Progenitor cell of endocrine pancreas (in vitro differentiated cells): Measurements from ENCODE around the gene DCHS2. TPM values are rescaled to one million over a fixed set of nuclear protein-coding genes. Genes with fewer than 3 reads are reported as not detected.

Experiments used
- DNase-seq: peaks from one replicate; pipeline ENCODE4 v3.0.0; 2021; ENCODE audit warnings: low spot score; ENCODE audit not compliant: unreplicated experiment
- H3K27ac Mint-ChIP-seq: 2 replicates; pipeline ENCODE4 v1.8.0; 2021; ENCODE audit warnings: mild to moderate bottlenecking, moderate library complexity, mixed read lengths
- H3K27me3 Mint-ChIP-seq: 2 replicates; pipeline ENCODE4 v1.8.0; 2021; ENCODE audit warnings: mixed read lengths
- H3K36me3 Mint-ChIP-seq: 2 replicates; pipeline ENCODE4 v1.8.0; 2022; ENCODE audit warnings: mixed read lengths; ENCODE audit not compliant: insufficient read depth
- H3K4me1 Mint-ChIP-seq: 2 replicates; pipeline ENCODE4 v1.8.0; 2021; ENCODE audit warnings: low read depth, mixed read lengths
- H3K4me3 Mint-ChIP-seq: 2 replicates; pipeline ENCODE4 v1.8.0; 2021; ENCODE audit warnings: low read depth, mild to moderate bottlenecking, moderate library complexity, mixed read lengths
- H3K9me3 Mint-ChIP-seq: 2 replicates; pipeline ENCODE4 v1.8.0; 2021; ENCODE audit warnings: low read depth, mixed read lengths
- total RNA-seq: library from RNA; stranded (reverse); gene quantifications from 2 replicates; pipeline ENCODE4 v1.2.1, GENCODE V29; 2021
- TF ChIP-seq, protein P1 (sequence below): fragments of 200-600 bp; sonication (generic); IDR thresholded peaks from one replicate; pipeline ENCODE4 v1.5.0; 2021; ENCODE audit warnings: antibody characterized with exemption, mild to moderate bottlenecking; ENCODE audit not compliant: unreplicated experiment

DCHS2 gene
- total RNA-seq, 1 donor from 2014 or later: 0.43 TPM

DNA sequence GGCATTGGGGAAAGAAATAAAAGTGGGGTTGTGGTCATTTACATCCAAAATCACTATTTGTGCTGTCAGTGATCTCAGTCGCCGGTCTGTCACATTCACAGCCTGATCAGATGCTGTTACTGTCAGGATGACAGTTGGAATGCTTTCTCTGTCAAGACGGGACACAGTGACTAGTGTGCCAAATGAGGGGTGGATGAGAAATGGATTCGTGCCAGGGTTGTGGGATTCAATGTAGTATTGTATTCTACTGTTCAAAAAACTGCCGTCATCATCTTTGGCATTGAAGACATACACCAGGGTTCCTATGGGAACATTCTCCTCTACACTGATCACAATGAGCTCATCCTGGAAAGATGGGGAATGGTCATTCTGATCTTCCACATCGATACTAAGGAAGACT is 171.1 kb downstream of the DCHS2 start:
- Mint-ChIP-seq H3K36me3 (no peaks in the 10 kb centered on the region), H3K27me3 (peaks cover 3% of the 10 kb centered on the region), H3K9me3 (peaks cover 8% of the 10 kb centered on the region), H3K4me3 (no peak overlapping the region), H3K27ac (no peak overlapping the region), H3K4me1 (no peaks in the 10 kb centered on the region)
- DNase-seq: no peak
- TF ChIP-seq, protein P1, sequence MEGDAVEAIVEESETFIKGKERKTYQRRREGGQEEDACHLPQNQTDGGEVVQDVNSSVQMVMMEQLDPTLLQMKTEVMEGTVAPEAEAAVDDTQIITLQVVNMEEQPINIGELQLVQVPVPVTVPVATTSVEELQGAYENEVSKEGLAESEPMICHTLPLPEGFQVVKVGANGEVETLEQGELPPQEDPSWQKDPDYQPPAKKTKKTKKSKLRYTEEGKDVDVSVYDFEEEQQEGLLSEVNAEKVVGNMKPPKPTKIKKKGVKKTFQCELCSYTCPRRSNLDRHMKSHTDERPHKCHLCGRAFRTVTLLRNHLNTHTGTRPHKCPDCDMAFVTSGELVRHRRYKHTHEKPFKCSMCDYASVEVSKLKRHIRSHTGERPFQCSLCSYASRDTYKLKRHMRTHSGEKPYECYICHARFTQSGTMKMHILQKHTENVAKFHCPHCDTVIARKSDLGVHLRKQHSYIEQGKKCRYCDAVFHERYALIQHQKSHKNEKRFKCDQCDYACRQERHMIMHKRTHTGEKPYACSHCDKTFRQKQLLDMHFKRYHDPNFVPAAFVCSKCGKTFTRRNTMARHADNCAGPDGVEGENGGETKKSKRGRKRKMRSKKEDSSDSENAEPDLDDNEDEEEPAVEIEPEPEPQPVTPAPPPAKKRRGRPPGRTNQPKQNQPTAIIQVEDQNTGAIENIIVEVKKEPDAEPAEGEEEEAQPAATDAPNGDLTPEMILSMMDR: no peak

DNA sequence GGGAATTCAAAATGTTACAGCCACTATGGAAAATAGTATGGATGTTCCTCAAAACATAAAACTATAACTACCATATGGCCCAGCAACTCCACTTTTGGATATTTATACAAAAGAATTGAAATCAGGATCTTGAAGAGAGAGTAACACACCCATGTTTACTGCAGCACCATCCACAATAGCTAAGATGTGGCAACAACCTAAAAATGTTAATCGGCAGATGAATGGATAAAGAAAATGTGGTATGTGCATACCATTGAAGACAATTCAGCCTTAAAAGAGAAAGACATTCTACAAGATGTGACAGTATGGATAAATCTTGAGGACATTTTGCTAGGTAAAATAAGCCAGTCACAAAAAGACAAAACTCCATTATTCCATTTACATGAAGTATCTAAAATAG is 171.9 kb downstream of the DCHS2 start:
- TF ChIP-seq, protein P1: no peak
- peaks cover 3% of the 10 kb centered on the region for H3K27me3 Mint-ChIP-seq
- peaks cover 8% of the 10 kb centered on the region for H3K9me3 Mint-ChIP-seq
- DNase-seq: no peak
- no peak overlapping the region for H3K27ac Mint-ChIP-seq
- no peak overlapping the region for H3K4me3 Mint-ChIP-seq
- H3K4me1 Mint-ChIP-seq: no peaks in the 10 kb centered on the region
- no peaks in the 10 kb centered on the region for H3K36me3 Mint-ChIP-seq

DNA sequence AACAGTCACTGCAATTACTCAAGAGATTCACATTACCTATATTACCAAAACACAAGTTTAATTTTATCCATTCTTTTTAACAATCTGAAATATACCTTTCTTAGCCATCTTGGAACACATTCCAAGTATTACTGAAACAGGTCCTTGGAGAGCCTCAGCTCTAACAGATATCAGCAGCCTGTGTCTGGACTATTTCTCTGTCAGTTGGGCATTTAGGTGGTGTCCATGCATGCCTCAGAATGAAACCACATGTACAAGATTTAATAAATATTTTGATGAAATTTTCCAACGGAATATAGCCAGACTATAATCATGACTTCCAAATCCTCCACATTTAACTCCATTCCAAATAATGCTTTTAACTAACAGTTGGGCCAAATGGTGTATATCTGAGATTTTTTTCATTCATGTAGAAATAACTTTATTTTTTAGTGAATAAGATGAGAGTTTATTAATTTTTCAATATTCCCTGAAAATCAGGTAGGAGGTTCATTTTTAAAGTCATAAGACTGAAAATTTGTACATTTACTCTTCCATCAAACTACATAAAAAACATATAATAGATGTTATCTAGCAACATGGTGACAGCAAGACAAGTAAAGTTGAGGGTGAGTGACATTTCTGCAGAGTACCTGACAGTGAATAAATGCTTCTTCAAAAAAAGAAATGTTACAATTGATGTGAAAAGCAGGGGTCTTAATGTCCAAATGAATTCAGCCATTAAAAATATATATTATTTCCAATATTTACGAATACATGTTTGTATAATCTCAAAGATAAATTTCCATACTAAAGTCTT is 174.2 kb downstream of the DCHS2 start:
- DNase-seq: no peak
- TF ChIP-seq, protein P1: no peak
- Mint-ChIP-seq H3K27me3 (no peaks in the 10 kb centered on the region), H3K4me3 (no peak overlapping the region), H3K9me3 (peaks cover 8% of the 10 kb centered on the region), H3K36me3 (no peaks in the 10 kb centered on the region), H3K27ac (no peak overlapping the region), H3K4me1 (no peaks in the 10 kb centered on the region)

DNA sequence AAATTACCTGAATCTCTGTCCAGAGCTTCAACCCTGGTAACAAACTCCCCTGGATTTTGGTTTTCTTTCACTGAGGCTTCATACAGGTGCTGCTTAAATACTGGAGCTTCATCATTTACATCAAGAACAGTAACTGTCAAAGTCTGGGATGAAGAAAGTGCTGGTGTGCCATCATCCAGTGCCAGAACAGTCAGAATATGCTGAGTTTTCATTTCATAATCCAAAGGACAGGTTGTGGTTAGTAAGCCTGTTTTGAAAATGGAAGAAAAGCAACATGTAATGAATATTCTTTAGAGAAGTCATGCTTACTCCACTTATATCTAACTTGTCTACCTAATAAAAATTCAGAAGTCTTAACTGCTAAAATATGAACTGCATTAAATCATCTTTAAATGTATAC is 175.9 kb downstream of the DCHS2 start:
- Mint-ChIP-seq H3K36me3 (no peaks in the 10 kb centered on the region), H3K27me3 (no peaks in the 10 kb centered on the region), H3K4me3 (no peak overlapping the region), H3K4me1 (no peaks in the 10 kb centered on the region), H3K9me3 (peaks cover 8% of the 10 kb centered on the region), H3K27ac (no peak overlapping the region)
- DNase-seq: no peak
- TF ChIP-seq, protein P1: no peak

DNA sequence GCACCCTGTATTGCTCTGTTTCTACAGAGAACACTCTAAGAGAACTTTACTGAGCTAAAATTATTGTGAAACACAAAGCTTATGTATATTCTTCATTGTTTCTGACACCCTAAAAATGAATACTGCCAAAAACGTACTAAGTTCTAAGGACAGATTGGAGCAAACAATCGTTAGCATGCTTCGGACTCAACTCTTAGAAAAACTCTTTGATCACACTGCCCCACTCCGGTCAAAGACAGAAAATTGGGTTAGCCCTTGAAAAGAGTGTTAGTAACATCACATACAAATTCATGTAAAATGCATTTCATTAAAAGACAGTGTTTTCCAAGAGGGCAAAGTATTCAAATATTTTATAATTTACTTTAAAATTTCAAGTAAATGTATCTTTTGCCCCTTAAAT is 177.4 kb downstream of the DCHS2 start:
- no peak overlapping the region for H3K4me3 Mint-ChIP-seq
- no peak for DNase-seq
- no peak overlapping the region for H3K27ac Mint-ChIP-seq
- TF ChIP-seq, protein P1: peak; percentile 31
- H3K9me3 Mint-ChIP-seq: peaks cover 8% of the 10 kb centered on the region
- no peaks in the 10 kb centered on the region for H3K36me3 Mint-ChIP-seq
- no peaks in the 10 kb centered on the region for H3K27me3 Mint-ChIP-seq
- no peaks in the 10 kb centered on the region for H3K4me1 Mint-ChIP-seq
